ENCODE data around the gene RUFY2.

GRCh38 chr10:68302503-68302823 is 104.6 kb downstream of the RUFY2 start:
- TF ChIP-seq POLR2A (IDR thresholded peaks at IDR 0.05) (no peak), CTCF (IDR thresholded peaks at IDR 0.05) (no peak)
